Naive thymus-derived CD8-positive, alpha-beta T cell (primary cell): ENCODE measurements around the gene KCNIP4. TPM values are rescaled to one million over a fixed set of nuclear protein-coding genes. Genes with fewer than 3 reads are reported as not detected.

Source experiments
- ATAC-seq, 2 donors: fragments of 150-1000 bp; cut with Tn5 transposase in 1 of 2; sonication (Bioruptor Pico), chemical (Tn5 transposase) in 1 of 2; 1 replicate in 1 of 2; 2 replicates in 1 of 2; pipeline ENCODE4 v1.10.0; 2021; ENCODE audit warnings: mild to moderate bottlenecking in 2 of 2, moderate library complexity in 2 of 2
- POLR2A ChIA-PET: fragments of 350-600 bp; sonication (Branson Sonifier 250); formaldehyde crosslinking; loops from one replicate; lab custom pipeline; 2021; ENCODE audit warnings: antibody characterized with exemption; lab: Charles Lee
- DNase-seq, 10 donors: peaks; one replicate each; pipeline versions ENCODE4 v3.0.0 to v3.0.0-alpha.2; 2020 to 2022
- H3K27ac Mint-ChIP-seq, 10 donors: one replicate each; pipeline ENCODE4 v1.8.0; 2020 to 2022; ENCODE audit warnings: mild to moderate bottlenecking in 10 of 10, mixed read lengths in 10 of 10, moderate library complexity in 4 of 10, inconsistent platforms in 1 of 10
- H3K27me3 Mint-ChIP-seq, 5 donors: one replicate each; pipeline ENCODE4 v1.8.0; 2021 to 2022; ENCODE audit warnings: mixed read lengths in 5 of 5
- H3K36me3 Mint-ChIP-seq, 3 donors: one replicate each; pipeline ENCODE4 v1.8.0; 2020 to 2022; ENCODE audit warnings: mixed read lengths in 3 of 3, mild to moderate bottlenecking in 2 of 3, inconsistent platforms in 1 of 3
- H3K4me1 Mint-ChIP-seq, 4 donors: one replicate each; pipeline ENCODE4 v1.8.0; 2021 to 2022; ENCODE audit warnings: mixed read lengths in 4 of 4
- H3K4me3 Mint-ChIP-seq, 10 donors: one replicate each; pipeline ENCODE4 v1.8.0; 2020 to 2022; ENCODE audit warnings: mild to moderate bottlenecking in 10 of 10, mixed read lengths in 10 of 10, moderate library complexity in 6 of 10, inconsistent platforms in 1 of 10
- H3K9me3 Mint-ChIP-seq, 9 donors: one replicate each; pipeline ENCODE4 v1.8.0; 2020 to 2022; ENCODE audit warnings: mixed read lengths in 9 of 9, mild to moderate bottlenecking in 3 of 9, inconsistent platforms in 1 of 9, moderate library complexity in 1 of 9
- polyA plus RNA-seq, 3 donors: library from polyadenylated mRNA; unstranded; fragments of 300-500 nt; fragmentation: Illumina TruSeq; gene quantifications; one replicate each; pipeline ENCODE4 v1.2.3, GENCODE V29; 2021
- total RNA-seq, 8 experiments: library from RNA in 2 of 8; stranded (reverse) in 2 of 8; gene quantifications; one replicate each; pipeline ENCODE4 v1.2.3 and lab custom pipeline; 2021 to 2026

Gene KCNIP4
- total and polyA plus RNA-seq, 5 experiments from 2014 or later, result 0.19 to 0.36 TPM; not detected in 3

DNA sequence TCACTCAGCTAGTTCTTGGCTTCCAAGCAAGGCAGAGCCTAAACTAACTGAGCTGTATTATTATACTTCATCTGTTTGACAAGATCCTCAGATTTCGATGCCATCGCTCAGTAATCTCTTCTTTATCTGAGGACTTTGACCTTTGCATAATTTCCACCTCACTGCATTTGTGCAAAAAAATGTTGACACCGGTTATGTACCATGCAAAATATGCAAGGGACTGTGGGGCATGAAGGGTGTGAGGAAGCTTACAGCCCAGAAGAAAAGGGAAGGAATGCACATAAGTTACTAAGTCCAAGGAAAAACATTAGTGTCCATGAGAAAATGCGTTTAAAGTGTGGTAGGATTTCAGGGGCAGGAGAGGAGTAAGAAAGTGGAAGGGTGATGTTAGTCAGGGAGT is 953.0 kb downstream of the KCNIP4 start:
- POLR2A ChIA-PET, result no interaction called here
- Mint-ChIP-seq H3K27me3 (no peaks in the 10 kb centered on the region), H3K27ac (no peak overlapping the region), H3K4me3 (no peak overlapping the region), H3K9me3 (peaks cover 0 to 8% (median 1%) of the 10 kb centered on the region in 9 donors), H3K4me1 (peaks cover 0 to 2% (median 0%) of the 10 kb centered on the region in 4 donors), H3K36me3 (peaks cover 0 to 12% (median 0%) of the 10 kb centered on the region in 3 donors)
- ATAC-seq, result no peak
- no peak for DNase-seq

DNA sequence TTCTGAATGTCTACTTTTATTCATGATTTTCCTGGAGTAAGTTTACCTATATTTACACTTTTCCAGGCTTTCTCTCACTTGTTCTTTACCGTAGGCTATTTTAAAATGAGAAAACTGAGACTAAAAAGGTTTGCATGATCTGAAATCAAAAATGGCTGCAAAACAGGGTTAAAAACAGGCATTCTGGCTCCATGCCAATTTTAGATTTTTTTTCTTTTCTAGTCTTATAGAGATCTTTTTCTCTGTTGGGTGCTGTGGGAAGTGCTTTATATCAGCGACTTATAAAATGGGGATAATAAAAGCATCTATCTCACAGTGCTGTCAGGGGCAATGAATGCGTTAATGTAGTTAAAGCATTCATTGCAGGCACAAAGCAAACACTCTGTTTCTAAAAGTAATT is 953.6 kb downstream of the KCNIP4 start:
- Mint-ChIP-seq H3K9me3 (peaks cover 0 to 8% (median 1%) of the 10 kb centered on the region in 9 donors), H3K4me1 (peaks cover 0 to 2% (median 0%) of the 10 kb centered on the region in 4 donors), H3K4me3 (no peak overlapping the region), H3K27me3 (no peaks in the 10 kb centered on the region), H3K27ac (no peak overlapping the region), H3K36me3 (peaks cover 0 to 12% (median 0%) of the 10 kb centered on the region in 3 donors)
- DNase-seq (no peak), ATAC-seq (no peak)
- POLR2A ChIA-PET, result no interaction called here

DNA sequence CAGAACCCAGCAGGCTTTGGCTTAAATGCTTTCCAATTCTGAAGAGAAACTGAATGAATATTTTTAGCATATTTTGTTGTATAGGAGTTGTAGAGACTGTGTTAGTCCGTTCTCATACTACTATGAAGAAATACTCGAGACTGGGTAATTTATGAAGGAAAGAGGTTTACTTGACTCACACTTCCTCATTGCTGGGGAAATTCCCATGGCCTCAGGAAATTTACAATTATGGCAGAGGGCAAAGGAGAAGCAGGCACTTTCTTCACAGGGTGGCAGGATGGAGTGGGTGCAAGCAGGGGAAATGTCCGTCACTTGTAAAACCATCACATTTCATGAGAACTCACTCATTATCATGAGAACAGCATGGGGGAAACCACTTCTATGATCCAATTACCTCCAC is 956.6 kb downstream of the KCNIP4 start:
- no peak for ATAC-seq
- peaks cover 0 to 12% (median 0%) of the 10 kb centered on the region in 3 donors for H3K36me3 Mint-ChIP-seq
- H3K27ac Mint-ChIP-seq, result no peak overlapping the region
- POLR2A ChIA-PET, result no interaction called here
- peaks cover 0 to 8% (median 4%) of the 10 kb centered on the region in 9 donors for H3K9me3 Mint-ChIP-seq
- no peaks in the 10 kb centered on the region for H3K27me3 Mint-ChIP-seq
- H3K4me3 Mint-ChIP-seq, result no peak overlapping the region
- H3K4me1 Mint-ChIP-seq, result peaks cover 0 to 2% (median 0%) of the 10 kb centered on the region in 4 donors
- DNase-seq, result no peak

DNA sequence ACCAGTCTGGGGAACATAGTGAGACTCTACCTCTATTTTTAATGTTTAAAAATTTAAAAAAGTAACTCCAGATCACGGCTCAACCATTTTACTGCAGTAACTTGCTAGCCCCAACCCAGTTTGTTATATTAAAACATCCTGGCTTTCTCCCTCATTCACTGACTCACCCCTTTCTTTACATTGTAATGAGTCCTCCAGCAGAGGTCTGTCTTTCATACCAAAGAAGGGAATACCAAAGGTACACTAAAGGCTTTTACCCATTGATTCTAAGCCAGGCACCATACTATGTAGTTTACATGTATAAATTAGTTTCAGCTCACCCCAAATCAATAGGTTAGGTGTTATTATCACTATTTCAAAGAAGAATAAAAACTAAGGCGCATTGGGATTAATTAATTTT is 961.4 kb downstream of the KCNIP4 start:
- Mint-ChIP-seq H3K27ac (no peak overlapping the region), H3K36me3 (peaks cover 0 to 11% (median 0%) of the 10 kb centered on the region in 3 donors), H3K27me3 (peaks cover 0 to 15% (median 11%) of the 10 kb centered on the region in 5 donors), H3K4me1 (peaks cover 0 to 2% (median 1%) of the 10 kb centered on the region in 4 donors), H3K9me3 (peaks cover 0 to 5% (median 4%) of the 10 kb centered on the region in 9 donors), H3K4me3 (no peak overlapping the region)
- ATAC-seq, result no peak
- POLR2A ChIA-PET, result no interaction called here
- DNase-seq, result no peak

DNA sequence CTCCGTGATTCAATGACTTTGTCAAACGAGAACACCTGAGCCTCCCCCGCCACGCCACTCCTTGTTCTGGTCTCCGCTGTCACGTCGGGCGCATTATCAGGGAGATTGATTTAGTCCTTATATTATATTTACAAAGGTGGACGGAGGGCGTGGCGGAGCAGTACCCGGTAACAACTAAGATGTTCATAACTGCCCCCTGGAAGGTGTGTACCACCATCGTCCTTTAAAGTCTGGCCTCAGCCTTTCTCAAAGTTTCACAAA is 964.1 kb downstream of the KCNIP4 start:
- Mint-ChIP-seq H3K9me3 (peaks cover 0 to 12% (median 6%) of the 10 kb centered on the region in 9 donors), H3K27ac (peak overlapping the region in 1 of 10 donors; percentile 40), H3K4me3 (peak overlapping the region in 1 of 10 donors; percentile 26), H3K36me3 (no peaks in the 10 kb centered on the region), H3K4me1 (peaks cover 0 to 2% (median under 1%) of the 10 kb centered on the region in 4 donors), H3K27me3 (peaks cover 0 to 15% (median 11%) of the 10 kb centered on the region in 5 donors)
- no peak for ATAC-seq
- POLR2A ChIA-PET, result no interaction called here
- no peak for DNase-seq

DNA sequence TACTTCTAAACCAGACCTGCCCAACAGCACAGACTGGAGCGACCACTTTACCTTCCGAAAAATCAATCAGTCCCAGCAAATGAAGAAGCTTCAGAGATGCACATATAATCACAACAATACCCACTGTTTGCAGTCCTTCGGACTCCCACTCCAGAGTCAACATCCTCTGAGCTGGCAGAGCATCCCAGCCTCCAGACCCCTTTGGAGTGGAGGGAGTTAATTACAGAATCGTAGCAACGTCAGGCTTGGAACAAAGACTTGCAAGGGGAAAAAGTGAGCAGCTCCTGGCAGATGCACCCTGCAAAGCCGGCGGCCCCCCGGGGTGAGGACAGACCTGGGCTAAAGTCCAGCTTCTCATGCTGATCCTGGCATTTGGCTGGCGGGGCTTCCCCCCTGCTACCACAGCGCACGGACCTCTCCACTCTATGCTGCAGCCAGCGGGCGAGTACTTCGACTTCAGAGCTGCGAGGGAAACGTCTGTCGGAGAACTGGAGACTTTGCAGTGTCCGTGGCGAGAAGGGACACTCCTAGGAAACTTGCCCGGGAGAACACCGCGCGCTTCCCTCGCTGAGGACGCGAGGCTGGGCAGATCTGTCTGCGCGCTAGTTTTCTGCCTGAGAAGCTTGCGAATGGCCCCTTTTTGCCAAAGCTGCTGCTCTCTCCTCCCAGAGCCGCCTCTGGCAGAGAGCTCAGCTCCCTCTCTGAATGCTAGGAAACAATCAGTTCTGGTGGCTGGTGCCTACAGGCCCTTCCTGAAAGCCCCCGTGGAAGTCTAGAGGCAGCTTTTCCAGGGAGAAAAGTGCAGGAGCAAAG is 964.6 kb downstream of the KCNIP4 start:
- H3K36me3 Mint-ChIP-seq, result no peaks in the 10 kb centered on the region
- ATAC-seq, result no peak
- POLR2A ChIA-PET, result no interaction called here
- H3K9me3 Mint-ChIP-seq, result peaks cover 0 to 9% (median 5%) of the 10 kb centered on the region in 9 donors
- peak in 1 of 10 donors; percentile 1 for DNase-seq
- H3K27ac Mint-ChIP-seq, result peak overlapping the region in 1 of 10 donors; percentile 40
- H3K4me1 Mint-ChIP-seq, result peaks cover 0 to 2% (median under 1%) of the 10 kb centered on the region in 4 donors
- H3K4me3 Mint-ChIP-seq, result peak overlapping the region in 2 of 10 donors; percentile 5 to 26
- H3K27me3 Mint-ChIP-seq, result peaks cover 0 to 15% (median 11%) of the 10 kb centered on the region in 5 donors

DNA sequence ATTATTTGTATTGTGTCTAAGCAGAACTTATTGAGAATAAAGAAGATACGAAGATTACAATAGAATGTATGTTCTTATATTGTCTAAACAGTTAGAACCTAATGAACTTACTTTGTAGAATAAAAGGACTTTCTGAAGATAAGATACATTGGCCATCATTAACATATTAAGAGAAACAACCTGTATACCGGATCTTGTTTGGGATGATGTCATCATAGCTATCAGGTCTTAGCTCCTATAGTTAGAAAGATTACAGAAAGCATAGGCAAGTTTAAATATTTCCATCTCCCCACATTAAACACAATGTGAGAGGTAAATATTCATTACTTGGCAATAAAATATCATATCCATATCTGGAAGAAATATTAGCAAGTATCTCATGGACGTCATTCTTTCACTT is 966.0 kb downstream of the KCNIP4 start:
- ATAC-seq (no peak), DNase-seq (no peak)
- Mint-ChIP-seq H3K27me3 (peaks cover 0 to 15% (median 11%) of the 10 kb centered on the region in 5 donors), H3K4me1 (peaks cover 0 to 2% (median under 1%) of the 10 kb centered on the region in 4 donors), H3K4me3 (no peak overlapping the region), H3K36me3 (no peaks in the 10 kb centered on the region), H3K27ac (no peak overlapping the region), H3K9me3 (peaks cover 0 to 9% (median 4%) of the 10 kb centered on the region in 9 donors)
- POLR2A ChIA-PET, result no interaction called here

DNA sequence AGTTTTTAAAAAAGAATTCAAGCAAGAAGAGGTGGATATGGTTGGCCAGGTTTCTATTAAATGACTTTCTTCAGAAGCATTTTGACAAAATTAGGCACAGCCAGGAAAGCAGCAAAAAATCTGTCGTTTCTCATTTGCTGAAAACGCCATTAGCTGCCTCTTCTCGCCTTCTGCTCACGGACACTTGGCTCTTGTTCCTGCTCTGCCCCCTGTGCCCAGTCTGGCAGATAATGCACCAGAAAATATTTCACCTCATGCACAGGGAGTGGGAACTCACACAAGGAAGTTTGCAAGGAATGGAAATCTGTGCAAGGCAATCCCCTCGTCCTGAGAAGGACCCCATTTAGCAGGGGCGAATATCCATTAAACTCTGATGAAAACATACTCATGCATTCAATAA is 988.3 kb downstream of the KCNIP4 start:
- H3K4me1 Mint-ChIP-seq, result peaks cover 0 to 2% (median 0%) of the 10 kb centered on the region in 4 donors
- POLR2A ChIA-PET, result no interaction called here
- no peak overlapping the region for H3K27ac Mint-ChIP-seq
- no peak overlapping the region for H3K4me3 Mint-ChIP-seq
- no peaks in the 10 kb centered on the region for H3K36me3 Mint-ChIP-seq
- no peak for DNase-seq
- H3K27me3 Mint-ChIP-seq, result no peaks in the 10 kb centered on the region
- no peak for ATAC-seq
- peaks cover 0 to 4% (median 0%) of the 10 kb centered on the region in 9 donors for H3K9me3 Mint-ChIP-seq

DNA sequence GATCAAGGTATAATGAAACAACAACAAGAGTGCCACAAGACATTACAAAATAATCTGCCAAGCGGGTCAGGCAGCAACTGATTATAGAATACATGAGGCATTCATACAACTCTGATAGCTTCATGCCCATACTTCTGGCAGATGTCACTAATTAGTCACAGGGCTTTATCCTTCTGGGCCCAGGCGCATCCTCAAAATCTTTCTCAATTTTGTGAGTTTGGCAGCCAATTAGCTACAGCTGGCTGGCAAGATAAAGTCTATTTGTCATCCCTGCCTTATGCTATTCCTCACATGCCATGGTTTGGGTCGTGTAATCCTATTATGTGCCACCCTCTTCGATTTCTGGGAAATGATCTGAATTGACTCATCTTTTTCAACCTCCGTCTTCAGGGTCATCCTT is 994.0 kb downstream of the KCNIP4 start:
- DNase-seq (no peak), ATAC-seq (no peak)
- H3K27me3 Mint-ChIP-seq, result peaks cover 0 to 3% (median 0%) of the 10 kb centered on the region in 5 donors
- H3K27ac Mint-ChIP-seq, result no peak overlapping the region
- H3K36me3 Mint-ChIP-seq, result no peaks in the 10 kb centered on the region
- POLR2A ChIA-PET, result interaction anchor here (0.6 kb wide), 1 partner anchor 35 kb away, joined by 5 read pairs; no protein-coding TSS in a partner anchor
- H3K4me3 Mint-ChIP-seq, result no peak overlapping the region
- H3K4me1 Mint-ChIP-seq, result peaks cover 1 to 8% (median 4%) of the 10 kb centered on the region in 4 donors
- peaks cover 0 to 13% (median 0%) of the 10 kb centered on the region in 9 donors for H3K9me3 Mint-ChIP-seq

DNA sequence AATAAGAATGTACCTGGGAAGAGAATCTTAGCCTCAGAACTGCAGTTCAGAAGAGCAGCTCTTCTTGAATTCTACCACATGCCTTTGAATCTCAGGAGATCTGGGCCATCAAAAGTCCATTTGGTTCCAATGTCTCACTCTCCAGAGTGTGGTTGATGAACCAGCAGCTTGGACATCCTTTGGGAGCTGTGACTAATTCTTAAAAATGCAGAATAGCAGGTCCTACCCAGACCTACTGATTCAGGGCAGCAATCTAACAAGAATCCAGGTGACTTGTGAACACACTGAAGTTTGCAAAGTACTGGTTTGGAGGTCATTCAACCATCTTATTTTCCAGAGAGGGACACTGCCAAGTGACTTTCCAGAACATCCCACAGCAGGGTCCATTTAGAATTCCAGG is 1003.6 kb downstream of the KCNIP4 start:
- H3K9me3 Mint-ChIP-seq, result peaks cover 0 to 5% (median 0%) of the 10 kb centered on the region in 9 donors
- no peak overlapping the region for H3K4me3 Mint-ChIP-seq
- POLR2A ChIA-PET, result no interaction called here
- DNase-seq (no peak), ATAC-seq (no peak)
- no peak overlapping the region for H3K27ac Mint-ChIP-seq
- no peaks in the 10 kb centered on the region for H3K4me1 Mint-ChIP-seq
- H3K27me3 Mint-ChIP-seq, result peaks cover 0 to 3% (median 0%) of the 10 kb centered on the region in 5 donors
- H3K36me3 Mint-ChIP-seq, result no peaks in the 10 kb centered on the region

DNA sequence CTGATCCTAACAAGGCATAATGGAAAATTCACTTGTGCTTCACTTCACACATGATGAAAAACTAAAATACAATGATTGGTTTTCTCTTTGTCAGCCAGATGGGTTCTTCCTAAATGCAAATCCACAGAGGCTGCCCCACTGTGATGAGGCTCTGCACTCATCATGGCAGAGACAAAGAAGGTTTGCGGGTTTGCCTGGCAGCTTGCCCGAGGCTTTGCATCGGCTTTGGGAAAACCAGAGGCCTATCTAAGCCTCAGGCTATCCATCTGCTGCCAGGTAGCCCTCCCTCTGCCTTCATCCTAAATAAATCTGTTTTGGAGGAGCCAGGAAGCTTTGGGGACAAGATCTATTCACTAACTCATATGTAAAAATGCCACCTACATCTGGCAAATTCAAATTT is 1004.1 kb downstream of the KCNIP4 start:
- H3K4me3 Mint-ChIP-seq, result no peak overlapping the region
- ATAC-seq (no peak), DNase-seq (no peak)
- H3K27me3 Mint-ChIP-seq, result peaks cover 0 to 3% (median 0%) of the 10 kb centered on the region in 5 donors
- H3K9me3 Mint-ChIP-seq, result peaks cover 0 to 7% (median 0%) of the 10 kb centered on the region in 9 donors
- POLR2A ChIA-PET, result no interaction called here
- no peaks in the 10 kb centered on the region for H3K4me1 Mint-ChIP-seq
- H3K27ac Mint-ChIP-seq, result no peak overlapping the region
- H3K36me3 Mint-ChIP-seq, result no peaks in the 10 kb centered on the region

DNA sequence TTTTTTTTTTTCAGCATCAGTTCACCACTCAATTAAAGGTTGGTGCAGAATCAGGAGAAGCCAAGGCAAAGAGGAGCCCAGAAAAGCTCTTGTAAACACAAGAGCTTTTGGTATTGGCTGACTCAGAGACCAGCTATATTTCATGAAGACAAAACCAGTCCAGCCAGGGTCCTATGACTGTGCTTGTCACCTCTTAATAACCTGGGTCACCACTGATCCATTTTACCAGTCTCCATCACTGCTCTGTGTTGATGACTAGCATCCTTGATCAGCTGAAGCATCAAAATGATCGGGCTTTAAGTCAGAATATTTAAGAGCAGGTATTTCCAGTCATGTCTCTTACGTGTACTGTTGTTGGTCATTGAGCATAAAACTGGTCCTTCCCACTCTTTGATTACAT is 1010.4 kb downstream of the KCNIP4 start:
- Mint-ChIP-seq H3K4me1 (no peaks in the 10 kb centered on the region), H3K36me3 (no peaks in the 10 kb centered on the region), H3K27ac (no peak overlapping the region), H3K4me3 (no peak overlapping the region), H3K9me3 (peaks cover 0 to 7% (median 3%) of the 10 kb centered on the region in 9 donors), H3K27me3 (no peaks in the 10 kb centered on the region)
- no peak for ATAC-seq
- POLR2A ChIA-PET, result no interaction called here
- DNase-seq, result no peak

DNA sequence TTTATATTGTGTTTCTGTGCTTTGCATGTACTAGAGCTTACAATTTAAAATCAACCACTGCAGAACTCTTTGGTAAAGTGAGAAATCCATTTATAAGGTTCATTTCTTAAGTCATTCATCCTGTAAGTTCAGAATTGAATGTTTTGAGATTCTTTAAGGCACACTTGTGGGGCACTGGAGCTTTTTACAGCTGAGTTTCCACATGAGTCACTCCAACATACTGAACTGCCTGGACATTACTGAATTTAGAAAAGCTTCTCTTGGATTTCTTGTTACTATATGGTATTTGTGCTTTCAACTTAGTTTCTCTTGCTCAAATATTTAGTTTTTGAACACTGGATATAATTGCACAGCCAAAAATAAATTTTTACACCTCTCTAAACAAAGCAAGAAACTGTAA is 1022.0 kb downstream of the KCNIP4 start:
- no peak for ATAC-seq
- Mint-ChIP-seq H3K27me3 (no peaks in the 10 kb centered on the region), H3K27ac (no peak overlapping the region), H3K4me3 (no peak overlapping the region), H3K4me1 (no peaks in the 10 kb centered on the region), H3K9me3 (peaks cover 0 to 2% (median 0%) of the 10 kb centered on the region in 9 donors), H3K36me3 (no peaks in the 10 kb centered on the region)
- POLR2A ChIA-PET, result no interaction called here
- no peak for DNase-seq
